ENCODE measurements around the gene FCER1G.

DNA sequence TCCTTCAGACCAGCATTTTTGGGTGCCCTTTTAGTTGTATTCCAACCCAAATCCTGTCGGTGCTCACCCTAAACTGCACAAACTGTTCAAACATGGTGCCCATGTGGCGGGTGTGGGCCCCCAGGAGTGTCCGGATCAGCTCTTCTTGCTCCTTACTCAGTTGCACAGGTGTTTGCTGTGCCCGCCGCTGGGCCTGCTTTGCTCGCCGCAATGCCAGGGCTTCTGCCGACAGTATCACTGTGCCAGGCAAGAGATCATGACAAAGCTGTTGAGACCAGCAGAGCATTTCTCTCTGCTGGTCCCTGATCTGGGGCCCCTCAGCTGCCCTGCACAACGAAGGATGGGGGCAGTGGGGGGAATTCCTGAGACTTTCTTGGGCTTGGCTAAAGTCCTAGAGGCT lies 18.0 kb downstream of the FCER1G start:
- TF ChIP-seq POLR2A (IDR thresholded peaks at IDR 0.05) = no peak
- TF ChIP-seq, protein P1, sequence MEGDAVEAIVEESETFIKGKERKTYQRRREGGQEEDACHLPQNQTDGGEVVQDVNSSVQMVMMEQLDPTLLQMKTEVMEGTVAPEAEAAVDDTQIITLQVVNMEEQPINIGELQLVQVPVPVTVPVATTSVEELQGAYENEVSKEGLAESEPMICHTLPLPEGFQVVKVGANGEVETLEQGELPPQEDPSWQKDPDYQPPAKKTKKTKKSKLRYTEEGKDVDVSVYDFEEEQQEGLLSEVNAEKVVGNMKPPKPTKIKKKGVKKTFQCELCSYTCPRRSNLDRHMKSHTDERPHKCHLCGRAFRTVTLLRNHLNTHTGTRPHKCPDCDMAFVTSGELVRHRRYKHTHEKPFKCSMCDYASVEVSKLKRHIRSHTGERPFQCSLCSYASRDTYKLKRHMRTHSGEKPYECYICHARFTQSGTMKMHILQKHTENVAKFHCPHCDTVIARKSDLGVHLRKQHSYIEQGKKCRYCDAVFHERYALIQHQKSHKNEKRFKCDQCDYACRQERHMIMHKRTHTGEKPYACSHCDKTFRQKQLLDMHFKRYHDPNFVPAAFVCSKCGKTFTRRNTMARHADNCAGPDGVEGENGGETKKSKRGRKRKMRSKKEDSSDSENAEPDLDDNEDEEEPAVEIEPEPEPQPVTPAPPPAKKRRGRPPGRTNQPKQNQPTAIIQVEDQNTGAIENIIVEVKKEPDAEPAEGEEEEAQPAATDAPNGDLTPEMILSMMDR (IDR thresholded peaks at IDR 0.05) = no peak
